Measurements from ENCODE around the gene PPIH.
A peak's percentile ranks its signal among the peaks of the same experiment; 100 is the strongest.
"Not testable (repeated sequence)": the region's sequence is repeated elsewhere in the genome, so short reads cannot be mapped to it uniquely, and the experiment has no call there.

The PPIH gene

DNA sequence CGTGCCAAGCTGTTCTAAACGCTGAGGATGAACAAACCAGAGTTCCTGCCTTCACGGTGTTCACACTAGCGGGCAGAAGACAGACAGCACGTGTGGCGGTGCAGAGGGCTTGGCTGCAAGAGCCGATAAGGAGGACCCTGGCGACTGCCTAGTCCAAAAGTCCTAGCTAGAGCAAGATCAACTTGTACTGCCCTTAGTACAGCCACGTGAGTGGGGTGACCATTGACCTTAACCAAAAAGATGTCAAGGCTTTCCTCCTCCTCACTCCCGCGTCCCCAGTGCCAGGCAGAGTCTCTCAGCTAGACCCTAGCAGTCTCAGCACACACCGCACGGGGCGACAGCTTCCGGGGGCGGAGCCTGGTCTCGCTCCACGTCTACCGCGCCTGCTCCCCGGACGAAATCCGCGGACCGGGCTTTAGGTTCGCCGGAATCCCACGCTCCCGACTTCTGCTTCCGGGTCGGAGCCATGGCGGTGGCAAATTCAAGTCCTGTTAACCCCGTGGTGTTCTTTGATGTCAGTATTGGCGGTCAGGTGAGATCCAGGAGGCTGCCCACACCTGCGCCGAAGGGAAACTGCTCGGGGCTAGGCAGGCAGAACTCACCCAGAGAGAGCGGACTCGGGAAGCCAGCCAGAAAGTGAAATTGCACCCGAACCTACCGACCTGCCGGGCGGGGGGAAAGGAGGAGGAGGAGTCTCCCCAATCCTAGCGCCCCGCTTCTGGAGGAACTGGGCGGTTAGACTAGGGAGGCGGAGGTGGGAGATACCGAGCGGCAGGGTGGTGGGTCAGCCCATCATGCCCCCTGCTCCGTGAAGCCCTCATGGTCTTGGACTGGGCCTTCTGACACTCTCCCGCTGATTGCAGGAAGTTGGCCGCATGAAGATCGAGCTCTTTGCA lies at the start of gene PPIH:
TSS of gene PPIH (plus strand) at position 443 of the 896 bp plus-strand sequence. CDS start at position 467, 24 bp downstream.
- DNase-seq (ENCODE audit: low read depth), result peak; percentile 86

DNA sequence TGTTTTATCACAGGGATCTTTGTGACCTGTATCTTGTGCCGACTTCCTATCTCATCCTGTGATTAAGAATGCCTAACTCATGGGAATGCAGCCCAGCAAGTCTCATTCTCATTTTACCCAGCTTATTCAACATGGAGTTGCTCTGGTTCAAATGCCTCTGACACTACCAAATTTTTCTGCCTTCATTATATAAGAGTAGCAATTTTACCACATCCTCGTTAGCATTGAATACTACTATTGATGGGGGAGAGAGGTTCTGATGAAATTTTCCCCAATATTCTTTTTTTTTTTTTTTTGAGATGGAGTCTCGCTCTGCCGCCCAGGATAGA lies 44.5 kb upstream of the PPIH start:
- DNase-seq (ENCODE audit: low read depth), result no peak

- no peak for DNase-seq (ENCODE audit: low read depth)
These were observed 39.4 kb upstream of the PPIH start for GRCh38 chr1:42618866-42619265.

- DNase-seq (ENCODE audit: low read depth), result no peak
These were observed 37.9 kb upstream of the PPIH start for GRCh38 chr1:42620307-42620706.

GRCh38 chr1:42621180-42621579 lies 37.0 kb upstream of the PPIH start:
- DNase-seq (ENCODE audit: low read depth), result not testable (repeated sequence)

DNA sequence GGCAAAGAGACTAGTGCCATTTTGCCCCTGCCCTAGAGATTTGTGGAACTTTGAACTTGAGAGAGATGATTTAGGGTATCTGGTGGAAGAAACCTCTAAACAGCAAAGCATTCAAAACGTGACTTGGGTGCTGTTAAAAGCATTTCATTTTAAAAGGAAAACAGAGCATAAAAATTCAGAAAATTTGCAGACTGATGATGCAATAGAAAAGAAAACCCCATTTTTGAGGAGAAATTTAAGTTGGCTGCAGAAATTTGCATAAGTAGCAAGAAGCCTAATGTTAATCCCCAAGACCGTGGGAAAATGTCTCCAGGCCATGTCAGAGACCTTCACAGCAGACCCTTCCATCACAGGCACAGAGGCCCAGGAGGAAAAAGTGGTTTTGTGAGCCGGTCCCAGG lies 31.0 kb upstream of the PPIH start:
- not testable (repeated sequence) for DNase-seq (ENCODE audit: low read depth)

DNA sequence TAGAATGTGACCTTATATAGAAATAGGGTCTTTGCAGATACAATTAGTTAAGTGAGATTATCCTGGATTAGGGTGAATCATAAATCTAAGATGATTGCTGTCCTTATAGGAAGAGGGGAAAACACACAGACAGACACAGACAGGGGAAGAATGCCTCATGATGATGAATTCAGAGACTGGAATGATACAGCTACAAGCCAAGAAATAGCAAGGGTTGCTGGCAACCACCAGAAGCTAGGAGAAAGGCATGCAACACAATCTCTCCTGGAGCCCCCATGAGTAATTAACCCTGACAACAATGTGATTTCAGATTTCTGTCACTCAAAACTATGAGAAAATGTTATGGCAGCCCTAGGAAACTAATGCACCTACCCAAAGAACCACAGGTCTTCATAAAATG lies 19.1 kb upstream of the PPIH start:
- DNase-seq (ENCODE audit: low read depth), result no peak

DNA sequence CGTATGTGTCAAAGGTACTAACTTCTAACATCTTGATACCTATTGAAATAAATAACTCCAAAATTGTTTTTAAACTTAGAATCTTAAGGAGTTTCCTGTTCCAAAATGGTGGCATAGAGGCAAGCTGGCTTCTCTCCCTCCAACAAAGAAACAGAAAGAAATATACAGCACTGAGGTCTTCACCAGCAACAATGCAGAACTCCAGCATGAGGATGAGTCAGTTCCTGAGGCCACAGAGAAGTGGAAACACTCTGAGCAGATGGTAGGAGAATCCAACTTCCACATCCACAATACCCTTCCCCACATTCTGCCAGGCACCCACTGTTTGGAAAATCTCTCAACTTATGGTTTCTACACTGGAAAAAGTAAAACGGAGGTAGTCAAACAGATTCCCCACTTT lies 12.2 kb upstream of the PPIH start:
- DNase-seq (ENCODE audit: low read depth), result no peak

GRCh38 chr1:42657201-42657600 lies 1.0 kb upstream of the PPIH start:
- no peak for DNase-seq (ENCODE audit: low read depth)

GRCh38 chr1:42658877-42659337 lies 684 bp downstream of the PPIH start:
- DNase-seq (ENCODE audit: low read depth), result no peak

DNA sequence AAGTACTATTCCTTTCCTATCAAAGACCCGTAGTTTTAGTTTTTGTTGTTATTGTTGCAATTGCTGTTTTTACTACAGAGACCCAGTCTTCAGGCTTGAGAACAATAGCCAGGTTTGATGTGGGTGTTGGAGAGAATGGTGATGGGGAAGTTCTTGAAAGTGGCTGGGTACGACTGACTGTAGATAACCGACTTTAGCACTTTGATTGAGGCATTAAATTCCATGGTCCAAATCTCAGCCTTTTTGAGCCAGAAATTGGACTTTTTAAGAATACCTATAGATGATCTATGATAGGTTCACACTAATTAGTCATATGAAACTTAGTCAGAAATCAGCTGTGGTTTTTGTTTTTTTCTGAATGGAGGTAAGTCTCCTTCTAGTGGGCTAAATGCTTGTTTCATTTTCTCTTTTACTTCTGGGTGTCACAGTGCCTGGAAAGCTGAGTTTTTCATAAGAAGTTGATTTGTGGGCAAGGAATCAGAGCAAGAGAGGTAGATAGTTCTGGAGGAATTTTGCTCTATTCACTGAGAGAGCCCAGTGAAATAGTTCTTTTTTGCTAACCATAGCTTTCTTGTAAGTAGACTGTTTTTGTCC lies 2.8 kb downstream of the PPIH start:
- no peak for DNase-seq (ENCODE audit: low read depth)

DNA sequence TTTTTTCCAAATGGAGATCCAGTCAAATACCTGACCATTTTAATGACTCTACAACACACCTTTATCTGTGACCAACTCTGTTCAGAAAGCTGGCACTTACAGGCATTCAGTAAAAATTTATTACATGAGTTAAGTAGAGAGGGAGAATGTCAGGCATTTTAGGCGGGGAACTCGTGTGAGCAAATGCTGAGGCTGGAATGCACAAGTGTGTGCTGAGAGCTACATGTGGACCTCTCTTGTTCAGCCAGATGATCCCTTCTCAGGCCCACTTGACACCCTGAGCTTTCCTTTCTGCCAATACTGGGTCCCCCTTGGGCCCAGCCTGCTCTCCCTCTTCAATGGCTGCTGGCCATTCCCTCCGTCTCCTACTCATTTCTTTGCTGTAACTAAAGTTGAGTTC lies 11.7 kb downstream of the PPIH start:
- no peak for DNase-seq (ENCODE audit: low read depth)

DNA sequence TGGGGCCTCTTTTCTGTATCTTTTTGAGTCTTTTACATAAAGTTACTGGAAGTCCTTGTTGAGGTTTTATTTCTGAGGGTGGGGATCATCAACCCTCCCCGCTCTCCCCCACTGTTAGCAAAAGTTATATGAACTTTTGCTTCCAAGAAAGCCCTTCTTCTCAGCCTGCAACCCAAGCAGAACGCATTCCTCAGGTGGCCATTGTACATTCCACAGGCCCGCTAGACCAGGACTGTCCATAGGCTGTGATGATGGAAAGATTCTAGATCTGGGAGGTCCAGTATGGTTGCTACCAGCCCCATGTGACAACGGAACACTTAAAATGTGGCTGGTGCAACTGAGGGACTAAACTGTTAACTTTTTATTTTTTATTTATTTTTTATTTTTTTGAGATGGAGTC lies 12.2 kb downstream of the PPIH start:
- DNase-seq (ENCODE audit: low read depth), result no peak

DNA sequence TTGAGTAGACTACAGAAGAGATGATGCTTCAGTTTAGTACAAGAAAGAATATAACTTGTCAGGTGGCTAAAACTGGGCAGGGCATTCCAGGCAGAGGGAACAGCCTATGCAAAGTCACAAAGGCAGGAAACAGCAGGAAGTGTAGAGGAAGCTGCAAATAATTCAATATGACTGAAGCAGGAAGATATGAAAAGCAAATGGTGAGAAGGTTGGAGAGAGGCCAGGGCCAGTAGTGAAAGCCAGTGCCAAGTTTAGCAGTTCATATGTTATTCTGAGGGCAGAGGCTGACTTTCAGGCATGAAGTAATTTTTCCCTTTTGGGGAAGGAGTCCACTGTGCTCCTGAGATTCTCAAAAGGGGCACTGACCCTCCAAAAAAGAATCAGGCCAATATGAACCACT lies 16.0 kb downstream of the PPIH start:
- no peak for DNase-seq (ENCODE audit: low read depth)

DNA sequence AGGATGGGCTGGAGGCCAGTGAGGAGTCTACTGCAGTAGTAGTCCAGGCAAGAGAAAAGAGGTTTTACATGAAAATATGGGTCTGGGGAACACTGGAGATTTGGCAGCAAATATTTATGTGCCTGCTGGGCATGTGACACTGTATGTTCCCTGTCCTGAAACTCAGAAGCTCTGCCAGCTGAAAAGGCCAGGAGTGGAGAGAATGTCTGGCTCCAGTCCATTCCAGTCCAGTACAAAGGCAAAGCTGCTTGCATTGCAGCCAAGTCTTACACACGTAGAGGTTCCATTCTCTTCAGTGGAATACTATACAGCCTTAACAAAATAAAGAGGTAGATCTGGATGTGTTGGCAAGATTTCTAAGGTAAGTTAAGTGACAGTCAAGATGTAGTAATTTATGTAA lies 16.5 kb downstream of the PPIH start:
- no peak for DNase-seq (ENCODE audit: low read depth)

GRCh38 chr1:42675467-42675866 lies 17.2 kb downstream of the PPIH start:
- DNase-seq (ENCODE audit: low read depth), result no peak

DNA sequence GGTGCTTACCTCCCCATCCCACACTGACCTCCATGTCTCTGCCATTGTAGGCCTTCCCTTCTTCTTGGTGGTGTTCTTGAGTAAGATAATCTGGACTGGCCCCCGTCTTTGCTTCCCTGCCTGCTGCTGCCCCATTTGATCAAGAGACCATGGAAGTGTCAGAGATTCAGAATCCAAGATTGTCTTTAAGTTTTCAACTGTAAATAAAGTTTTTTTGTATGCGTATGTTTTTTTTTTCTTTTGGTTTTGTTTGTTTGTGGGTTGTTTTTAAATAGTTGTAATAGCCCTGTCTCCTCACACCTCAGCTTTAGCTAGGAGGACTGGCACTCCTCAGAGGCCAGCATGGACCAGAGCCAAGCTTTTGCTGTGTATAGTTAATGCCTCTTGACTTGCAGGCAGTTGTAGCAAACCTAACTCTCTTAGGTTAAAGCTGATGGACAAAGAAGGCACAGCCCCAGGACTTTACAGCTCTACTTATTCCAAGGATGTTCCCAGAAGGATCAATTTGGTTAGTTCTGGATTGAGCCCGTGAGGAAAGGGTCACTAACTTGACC lies 18.4 kb downstream of the PPIH start:
- no peak for DNase-seq (ENCODE audit: low read depth)

DNA sequence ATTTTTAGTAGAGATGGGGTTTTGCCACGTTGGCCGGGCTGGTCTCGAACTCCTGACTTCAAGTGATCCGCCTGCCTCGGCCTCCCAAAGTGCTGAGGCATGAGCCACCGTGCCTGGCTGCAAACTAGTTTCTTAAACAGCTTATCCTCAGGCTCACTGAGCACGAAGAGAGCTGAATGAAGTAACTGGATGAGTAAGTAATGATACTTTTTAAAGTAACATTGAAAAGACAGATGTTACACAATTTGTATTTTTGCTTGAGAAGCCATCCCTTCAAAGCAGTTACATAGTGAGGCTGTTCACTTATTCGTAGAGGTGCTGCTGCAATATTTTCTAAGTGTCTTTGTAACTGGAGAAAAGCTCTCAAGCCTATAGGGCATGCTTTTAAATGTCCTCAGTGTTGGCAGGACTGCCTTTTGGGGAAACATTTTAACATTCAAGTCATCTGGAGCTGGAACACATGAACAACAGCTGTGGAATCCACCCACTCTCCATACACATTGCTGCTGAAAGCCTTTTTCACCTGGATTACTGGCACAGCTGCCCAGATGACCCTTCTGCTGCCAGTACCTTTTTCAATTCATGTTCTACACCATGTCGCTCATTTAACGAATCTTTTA lies 21.3 kb downstream of the PPIH start:
- no peak for DNase-seq (ENCODE audit: low read depth)

DNA sequence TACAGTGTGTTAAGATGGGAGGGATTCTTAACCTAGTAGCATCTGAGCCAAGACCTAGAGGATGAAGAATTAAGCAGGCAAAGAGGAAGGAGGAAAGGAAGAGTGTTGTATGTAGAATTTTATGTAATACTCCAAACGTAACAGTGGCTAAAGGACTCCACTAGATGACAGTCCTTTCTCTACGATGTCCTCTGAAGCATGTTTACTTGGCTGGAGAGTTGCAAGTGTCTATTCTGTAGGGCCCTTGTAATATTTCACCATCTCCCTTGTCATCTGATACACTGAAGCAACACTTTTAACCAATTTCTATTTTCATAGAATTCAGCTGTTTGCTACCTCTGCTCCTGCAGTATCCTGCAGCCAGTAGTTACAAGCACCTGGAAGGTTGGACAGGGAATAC lies 21.8 kb downstream of the PPIH start:
- no peak for DNase-seq (ENCODE audit: low read depth)

DNA sequence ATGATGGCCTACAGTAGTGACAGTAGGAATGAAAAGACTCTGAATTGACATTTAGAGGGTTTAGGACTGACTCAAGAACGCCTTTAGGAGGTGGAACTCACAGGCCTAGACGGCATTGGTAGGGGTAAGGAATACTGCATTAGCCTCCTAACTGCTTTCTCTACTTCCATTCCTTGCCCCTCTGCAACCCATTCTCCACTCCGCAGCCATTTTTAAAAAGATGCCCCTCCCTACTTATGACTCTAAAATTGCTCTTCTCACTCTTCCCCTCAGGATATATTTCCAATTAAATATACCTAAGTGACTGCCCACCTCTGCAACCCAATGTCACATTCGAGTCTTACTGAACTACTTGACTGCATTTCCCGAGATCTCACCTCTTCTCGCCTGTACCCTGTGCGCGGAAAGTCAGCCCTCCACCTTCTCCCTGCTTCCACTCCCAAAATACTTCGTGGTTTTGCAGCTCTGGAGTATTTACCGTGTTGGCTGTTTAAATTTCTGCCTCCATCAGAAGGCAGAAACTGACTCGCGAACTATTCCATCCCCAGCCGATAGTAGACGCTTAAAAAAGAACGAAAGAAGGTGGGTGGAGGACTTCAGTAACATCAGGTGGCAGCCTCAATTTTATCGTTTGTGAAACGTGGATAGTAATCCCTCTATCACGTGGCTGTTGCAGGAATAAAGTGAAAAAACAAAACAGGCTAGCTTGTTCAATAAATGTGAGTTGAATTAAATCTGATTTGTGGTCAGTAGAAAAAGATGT lies 22.9 kb downstream of the PPIH start:
- no peak for DNase-seq (ENCODE audit: low read depth)

DNA sequence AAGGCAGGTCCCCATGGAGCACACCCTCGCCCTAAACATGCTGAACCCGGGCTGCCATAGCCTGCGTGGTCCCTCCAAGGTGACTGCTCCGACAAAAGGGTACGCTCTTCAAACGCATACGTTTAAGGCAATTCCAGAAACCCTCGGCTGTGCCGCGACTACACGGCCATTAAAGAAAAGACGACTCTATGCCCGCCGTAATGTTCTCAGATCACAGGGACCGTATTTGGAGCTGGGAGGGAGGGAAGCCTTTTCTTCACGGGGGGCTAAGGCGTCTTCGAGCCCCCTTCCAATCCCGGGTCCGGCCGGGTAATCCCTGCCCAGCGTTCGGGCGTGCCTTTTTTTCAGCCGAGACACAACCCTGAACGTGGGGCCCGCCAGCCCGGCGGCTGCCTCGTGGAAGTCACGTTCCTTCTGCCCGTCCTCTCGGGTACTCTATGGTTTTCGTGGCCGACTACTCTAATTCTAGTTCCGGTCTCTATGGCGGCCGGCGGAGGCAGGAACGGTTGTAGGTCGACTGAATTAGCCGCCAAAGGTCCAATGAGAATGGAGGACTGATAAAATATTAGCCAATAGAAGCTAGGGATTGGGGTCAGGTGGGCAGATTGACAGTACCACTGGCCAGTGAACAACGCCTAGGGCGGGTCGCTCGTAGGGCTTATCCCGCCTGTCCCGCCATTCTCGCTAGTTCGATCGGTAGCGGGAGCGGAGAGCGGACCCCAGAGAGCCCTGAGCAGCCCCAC lies 23.7 kb downstream of the PPIH start, which contains the start of gene YBX1:
TSS of gene YBX1 (plus strand) at position 678 of the 743 bp plus-strand sequence. CDS start 148 bp downstream, outside the sequence.
- peak; percentile 98 for DNase-seq (ENCODE audit: low read depth)

DNA sequence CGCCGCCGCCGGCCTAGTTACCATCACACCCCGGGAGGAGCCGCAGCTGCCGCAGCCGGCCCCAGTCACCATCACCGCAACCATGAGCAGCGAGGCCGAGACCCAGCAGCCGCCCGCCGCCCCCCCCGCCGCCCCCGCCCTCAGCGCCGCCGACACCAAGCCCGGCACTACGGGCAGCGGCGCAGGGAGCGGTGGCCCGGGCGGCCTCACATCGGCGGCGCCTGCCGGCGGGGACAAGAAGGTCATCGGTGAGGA lies 24.2 kb downstream of the PPIH start:
- DNase-seq (ENCODE audit: low read depth), result not testable (repeated sequence)
